PC-3 (cell line): ENCODE measurements around the gene CCNJL. TPM values are rescaled to one million over a fixed set of nuclear protein-coding genes. Genes with fewer than 3 reads are reported as not detected.

ENCODE experiments used
- ATAC-seq: fragments of 200-7000 bp; cut with Tn5 transposase; 2 replicates; pipeline ENCODE4 v1.9.1; 2020; ENCODE audit warnings: mild to moderate bottlenecking, moderate library complexity
- BruUV-seq: library from RNA; stranded (reverse); fragments of 400-500 nt; replicated peaks from 2 replicates; lab custom pipeline; 2021; lab: Mats Ljungman, UMichigan
- CTCF ChIA-PET: fragments of 300-600 bp; sonication (Branson Sonifier 250); formaldehyde crosslinking; loops from one replicate; lab custom pipeline; 2022; ENCODE audit warnings: antibody characterized with exemption; lab: Charles Lee
- POLR2A ChIA-PET: fragments of 300-600 bp; sonication (Branson Sonifier 250); formaldehyde crosslinking; loops from one replicate; lab custom pipeline; 2022; ENCODE audit warnings: antibody characterized with exemption; ENCODE audit not compliant: unreplicated experiment; lab: Charles Lee
- DNase-seq: peaks from one replicate; pipeline ENCODE4 v3.0.0-alpha.2; 2015
- H2AFZ ChIP-seq: fragments of 300-600 bp; sonication (generic); 2 replicates; pipeline ENCODE4 v1.6.0; 2016; ENCODE audit warnings: antibody characterized with exemption, low read length
- H3F3A ChIP-seq: fragments of 300-600 bp; sonication (generic); one replicate; pipeline ENCODE4 v1.6.0; 2017; ENCODE audit warnings: antibody characterized with exemption, low read length, control low read depth, mild to moderate bottlenecking; ENCODE audit not compliant: unreplicated experiment
- H3K27ac ChIP-seq: fragments of 300-600 bp; sonication (generic); 2 replicates; pipeline ENCODE4 v1.5.1; 2016; ENCODE audit warnings: mild to moderate bottlenecking, low read length
- H3K27me3 ChIP-seq: fragments of 300-600 bp; sonication (generic); 2 replicates; pipeline ENCODE4 v1.6.1; 2016; ENCODE audit warnings: low read length, mixed read lengths
- H3K36me3 ChIP-seq: fragments of 300-600 bp; sonication (generic); 2 replicates; pipeline ENCODE4 v1.6.1; 2016; ENCODE audit warnings: low read depth, mixed run types, low read length, mixed read lengths
- H3K4me1 ChIP-seq: fragments of 300-600 bp; sonication (generic); 2 replicates; pipeline ENCODE4 v1.5.1; 2016; ENCODE audit warnings: low read length; ENCODE audit not compliant: insufficient read depth
- H3K4me2 ChIP-seq: fragments of 300-600 bp; sonication (generic); 2 replicates; pipeline ENCODE4 v1.6.0; 2016; ENCODE audit warnings: low read length
- H3K4me3 ChIP-seq: fragments of 300-600 bp; sonication (generic); 2 replicates; pipeline ENCODE4 v1.5.1; 2016; ENCODE audit warnings: mild to moderate bottlenecking, low read length, mixed read lengths
- H3K79me2 ChIP-seq: fragments of 300-600 bp; sonication (generic); 2 replicates; pipeline ENCODE4 v1.6.1; 2017; ENCODE audit warnings: low read length, mixed read lengths
- H3K9ac ChIP-seq: fragments of 300-600 bp; sonication (generic); 2 replicates; pipeline ENCODE4 v1.6.0; 2016; ENCODE audit warnings: mild to moderate bottlenecking, low read length
- H3K9me2 ChIP-seq: fragments of 300-600 bp; sonication (generic); replicated peaks from 2 replicates; pipeline ENCODE4 v1.6.1; 2016; ENCODE audit warnings: mixed run types, low read length, mixed read lengths
- H3K9me3 ChIP-seq: fragments of 300-600 bp; sonication (generic); 2 replicates; pipeline ENCODE4 v1.6.1; 2016; ENCODE audit warnings: low read length, mixed read lengths
- H4K20me1 ChIP-seq: fragments of 300-600 bp; sonication (generic); 2 replicates; pipeline ENCODE4 v1.6.1; 2016; ENCODE audit warnings: low read length, mixed read lengths
- CTCF ChIP-seq: fragments of 300-600 bp; sonication (generic); conservative IDR thresholded peaks from 2 replicates; pipeline ENCODE4 v1.5.1; 2017; ENCODE audit warnings: antibody characterized with exemption, low read depth, mild to moderate bottlenecking, low read length
- EZH2 ChIP-seq: fragments of 300-600 bp; sonication (generic); IDR thresholded peaks from one replicate; pipeline ENCODE4 v1.6.1; 2017; ENCODE audit warnings: antibody characterized with exemption, mild to moderate bottlenecking, low read length; ENCODE audit not compliant: unreplicated experiment
- EZH2phosphoT487 ChIP-seq: fragments of 300-600 bp; sonication (generic); IDR thresholded peaks from 2 replicates; pipeline ENCODE4 v1.6.1; 2018; ENCODE audit warnings: mild to moderate bottlenecking, antibody characterized with exemption, low read length, borderline replicate concordance
- intact Hi-C: fragments of 100-400 bp; cut with micrococcal nuclease; formaldehyde crosslinking; loops from 2 replicates; pipeline ENCODE4 v1.9.0; 2023
- total RNA-seq: library from RNA; depleted of rRNA; stranded (reverse); fragments of >200 nt; gene quantifications from 2 replicates; pipeline ENCODE4 v1.2.3, GENCODE V29; 2014

Gene CCNJL
- total RNA-seq, 1 experiment from 2014 or later = 7.7 TPM

- BruUV-seq = no TSS peak
- H2AFZ ChIP-seq = no peak overlapping the region
- intact Hi-C loops = no loop called here
- H3K9me3 ChIP-seq = no peaks in the 10 kb centered on the region
- TF ChIP-seq EZH2phosphoT487 (no peak), CTCF (no peak), EZH2 (no peak)
- H3K4me3 ChIP-seq = no peak overlapping the region
- no peaks in the 10 kb centered on the region for H3K9me2 ChIP-seq
- H3F3A ChIP-seq = peaks cover 5% of the 10 kb centered on the region
- H3K9ac ChIP-seq = no peak overlapping the region
- no peaks in the 10 kb centered on the region for H4K20me1 ChIP-seq
- POLR2A ChIA-PET = no interaction called here
- H3K36me3 ChIP-seq = no peaks in the 10 kb centered on the region
- H3K79me2 ChIP-seq = no peaks in the 10 kb centered on the region
- ATAC-seq (no peak), DNase-seq (no peak)
- H3K4me2 ChIP-seq = no peak overlapping the region
- H3K4me1 ChIP-seq = peaks cover 10% of the 10 kb centered on the region
- H3K27ac ChIP-seq = no peak overlapping the region
- CTCF ChIA-PET = no interaction called here
- H3K27me3 ChIP-seq = no peaks in the 10 kb centered on the region
Measured at GRCh38 chr5:160233215-160233614, 79.1 kb downstream of the CCNJL start.

- TF ChIP-seq EZH2 (no peak), CTCF (no peak), EZH2phosphoT487 (no peak)
- Histone ChIP-seq H3K9ac (peak overlapping the region; percentile 24; the same call in 1 of the 2 replicates), H3K79me2 (no peaks in the 10 kb centered on the region), H4K20me1 (no peaks in the 10 kb centered on the region), H3K9me2 (no peaks in the 10 kb centered on the region), H3K4me2 (peak overlapping the region; percentile 55; the same call in 1 of the 2 replicates), H3K4me1 (peaks cover 10% of the 10 kb centered on the region), H3K9me3 (no peaks in the 10 kb centered on the region), H3K36me3 (no peaks in the 10 kb centered on the region), H3K4me3 (no peak overlapping the region), H3K27ac (peak overlapping the region; percentile 86), H3F3A (peaks cover 5% of the 10 kb centered on the region), H2AFZ (no peak overlapping the region), H3K27me3 (no peaks in the 10 kb centered on the region)
- CTCF ChIA-PET = no interaction called here
- no peak for DNase-seq
- intact Hi-C loops = no loop called here
- ATAC-seq = no peak
- no TSS peak for BruUV-seq
- POLR2A ChIA-PET = no interaction called here
Measured at GRCh38 chr5:160231783-160232342, 80.5 kb downstream of the CCNJL start.

- Histone ChIP-seq H2AFZ (no peak overlapping the region; the same call in 1 of the 2 replicates), H3K36me3 (no peaks in the 10 kb centered on the region)
- POLR2A ChIA-PET = no interaction called here
Measured at GRCh38 chr5:160230686-160231527, 81.5 kb downstream of the CCNJL start.

More at GRCh38 chr5:160230686-160231527, 81.5 kb downstream of the CCNJL start:
- no TSS peak for BruUV-seq
- CTCF ChIA-PET = no interaction called here
- no peaks in the 10 kb centered on the region for H3K9me2 ChIP-seq
- H3K79me2 ChIP-seq = no peaks in the 10 kb centered on the region
- no peaks in the 10 kb centered on the region for H3K9me3 ChIP-seq
- H4K20me1 ChIP-seq = no peaks in the 10 kb centered on the region
- H3K9ac ChIP-seq = peak overlapping the region; percentile 30; the same call in 1 of the 2 replicates
- ATAC-seq (peak; percentile 85), DNase-seq (peak; percentile 93)
- no peak for TF ChIP-seq CTCF
- no peak for TF ChIP-seq EZH2phosphoT487
- no peak for TF ChIP-seq EZH2
- intact Hi-C loops = no loop called here
- H3K27me3 ChIP-seq = no peaks in the 10 kb centered on the region
- H3K27ac ChIP-seq = peak overlapping the region; percentile 86
- H3K4me3 ChIP-seq = no peak overlapping the region
- H3K4me2 ChIP-seq = peak overlapping the region; percentile 55
- H3F3A ChIP-seq = peaks cover 5% of the 10 kb centered on the region
- H3K4me1 ChIP-seq = peaks cover 10% of the 10 kb centered on the region
